Measurements from ENCODE around the gene SCARF2.

DNA sequence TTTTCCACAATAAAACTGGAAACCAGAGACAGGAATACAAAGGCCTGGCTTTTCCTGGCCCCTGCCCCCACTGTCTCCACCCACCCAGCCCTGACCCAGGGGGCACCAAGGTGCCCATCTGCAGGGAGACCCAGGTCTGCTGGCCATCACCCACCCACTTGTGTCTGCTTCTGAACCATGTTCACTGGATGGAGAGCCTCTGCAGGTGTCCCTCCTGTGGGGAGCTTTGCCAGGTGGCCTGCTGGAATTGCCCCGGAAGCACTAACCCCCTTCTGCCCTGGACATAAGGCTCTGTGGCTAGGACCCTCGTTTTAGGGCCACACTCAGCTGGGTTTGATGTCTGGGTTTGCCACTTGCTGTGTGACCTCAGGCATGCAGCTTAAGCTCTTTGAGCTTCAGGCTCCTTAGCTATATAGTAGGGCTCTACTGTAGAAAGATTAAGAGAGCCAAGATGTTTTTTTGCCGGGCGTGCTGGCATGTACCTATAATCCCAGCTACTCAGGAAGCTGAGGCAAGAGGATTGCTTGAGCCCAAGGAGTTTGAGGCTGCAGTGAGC lies 3.9 kb downstream of the SCARF2 start:
- TF ChIP-seq POLR2A (IDR thresholded peaks at IDR 0.05) (no peak), EP300 (IDR thresholded peaks at IDR 0.05) (no peak)
- TF ChIP-seq, protein P1, sequence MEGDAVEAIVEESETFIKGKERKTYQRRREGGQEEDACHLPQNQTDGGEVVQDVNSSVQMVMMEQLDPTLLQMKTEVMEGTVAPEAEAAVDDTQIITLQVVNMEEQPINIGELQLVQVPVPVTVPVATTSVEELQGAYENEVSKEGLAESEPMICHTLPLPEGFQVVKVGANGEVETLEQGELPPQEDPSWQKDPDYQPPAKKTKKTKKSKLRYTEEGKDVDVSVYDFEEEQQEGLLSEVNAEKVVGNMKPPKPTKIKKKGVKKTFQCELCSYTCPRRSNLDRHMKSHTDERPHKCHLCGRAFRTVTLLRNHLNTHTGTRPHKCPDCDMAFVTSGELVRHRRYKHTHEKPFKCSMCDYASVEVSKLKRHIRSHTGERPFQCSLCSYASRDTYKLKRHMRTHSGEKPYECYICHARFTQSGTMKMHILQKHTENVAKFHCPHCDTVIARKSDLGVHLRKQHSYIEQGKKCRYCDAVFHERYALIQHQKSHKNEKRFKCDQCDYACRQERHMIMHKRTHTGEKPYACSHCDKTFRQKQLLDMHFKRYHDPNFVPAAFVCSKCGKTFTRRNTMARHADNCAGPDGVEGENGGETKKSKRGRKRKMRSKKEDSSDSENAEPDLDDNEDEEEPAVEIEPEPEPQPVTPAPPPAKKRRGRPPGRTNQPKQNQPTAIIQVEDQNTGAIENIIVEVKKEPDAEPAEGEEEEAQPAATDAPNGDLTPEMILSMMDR (IDR thresholded peaks at IDR 0.05), result no peak
